HS-5 (cell line): ENCODE data around the gene FMN1.

Source experiments
- DNase-seq: peaks from one replicate; pipeline ENCODE4 v3.0.0-alpha.2; 2012; ENCODE audit warnings: low read depth

FMN1 gene

DNA sequence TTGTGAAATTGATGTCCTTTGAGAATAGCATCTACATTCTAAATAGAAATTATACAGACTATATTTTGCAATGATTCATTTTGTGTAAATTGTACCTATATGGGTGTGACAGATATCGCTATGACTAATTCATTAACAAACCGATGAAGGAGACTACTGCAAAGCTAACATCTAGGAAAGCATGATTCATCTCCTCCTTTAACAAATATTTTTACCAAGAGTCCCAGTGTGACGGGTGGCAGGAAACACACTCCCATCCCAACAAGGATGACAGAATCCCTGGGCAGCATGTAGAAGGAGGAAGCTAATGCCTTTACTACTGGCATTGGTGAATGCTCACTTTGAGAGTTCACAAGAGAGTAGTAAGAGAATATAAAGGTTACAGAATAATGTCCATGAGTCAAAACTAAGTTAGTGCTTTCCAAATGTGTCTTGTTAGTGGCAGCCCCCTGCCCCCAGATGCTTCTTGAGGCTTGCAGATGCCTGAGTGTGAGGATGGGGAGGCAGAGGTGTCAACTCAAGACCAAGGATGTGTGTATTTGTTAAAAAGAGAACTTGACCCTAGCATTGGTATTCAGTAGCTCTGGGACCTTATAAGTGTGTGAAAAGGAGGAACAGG lies 180.6 kb downstream of the FMN1 start:
- peak; percentile 80 for DNase-seq

DNA sequence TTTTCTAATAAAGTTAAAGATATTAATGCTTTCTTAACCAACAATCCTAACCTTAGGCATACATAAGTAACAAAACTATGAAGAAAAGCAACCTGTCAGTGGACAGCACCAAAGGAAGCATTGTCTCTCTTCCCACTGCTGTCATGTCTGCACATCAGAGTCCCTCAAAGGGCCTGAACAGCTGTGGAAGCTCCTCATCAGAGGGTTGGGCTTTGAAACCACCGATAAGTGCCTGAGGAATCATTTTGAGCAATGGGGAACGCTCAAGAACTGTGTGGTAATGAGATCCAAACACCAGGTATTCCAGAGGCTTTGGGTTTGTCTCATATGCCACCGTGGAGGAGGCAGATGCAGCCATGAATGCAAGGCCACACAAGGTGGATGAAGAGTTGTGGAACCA lies 182.5 kb downstream of the FMN1 start:
- no peak for DNase-seq

- no peak for DNase-seq
Measured at GRCh38 chr15:33009603-33010002, 184.9 kb downstream of the FMN1 start.

GRCh38 chr15:33009026-33009425 lies 185.5 kb downstream of the FMN1 start:
- DNase-seq: no peak

DNA sequence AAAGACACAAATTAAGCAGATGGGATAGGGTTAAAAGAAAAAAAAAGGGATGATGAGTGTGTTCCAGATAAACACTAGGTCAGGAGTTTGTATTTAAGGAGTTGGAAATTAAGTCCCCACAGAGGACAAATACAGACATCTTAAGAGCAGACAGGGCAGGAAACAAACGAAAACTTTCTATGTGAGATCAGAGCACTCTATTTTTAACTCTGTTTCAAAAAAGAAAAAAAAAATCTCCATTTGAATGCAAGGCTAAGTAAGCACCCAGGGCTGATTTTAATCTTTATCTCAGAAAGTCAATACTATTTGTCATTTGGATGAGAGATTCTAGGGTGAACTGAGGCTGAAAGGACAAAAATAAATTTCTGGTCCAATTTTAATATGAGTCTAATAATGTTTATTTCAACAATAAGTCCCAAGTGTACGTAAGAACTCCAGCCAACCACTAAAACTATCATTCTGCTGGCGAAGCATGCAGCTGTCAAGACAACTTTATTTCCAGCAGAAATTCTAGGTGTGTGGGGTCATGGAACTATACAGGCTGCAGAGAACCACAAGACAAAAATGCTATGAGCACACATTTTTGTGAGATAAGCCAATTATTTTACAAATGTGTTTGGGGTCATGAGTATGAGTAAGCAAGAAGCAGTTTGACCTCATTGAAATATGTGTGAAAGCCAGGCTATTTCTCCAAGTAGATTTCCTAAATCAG lies 186.1 kb downstream of the FMN1 start:
- no peak for DNase-seq

DNA sequence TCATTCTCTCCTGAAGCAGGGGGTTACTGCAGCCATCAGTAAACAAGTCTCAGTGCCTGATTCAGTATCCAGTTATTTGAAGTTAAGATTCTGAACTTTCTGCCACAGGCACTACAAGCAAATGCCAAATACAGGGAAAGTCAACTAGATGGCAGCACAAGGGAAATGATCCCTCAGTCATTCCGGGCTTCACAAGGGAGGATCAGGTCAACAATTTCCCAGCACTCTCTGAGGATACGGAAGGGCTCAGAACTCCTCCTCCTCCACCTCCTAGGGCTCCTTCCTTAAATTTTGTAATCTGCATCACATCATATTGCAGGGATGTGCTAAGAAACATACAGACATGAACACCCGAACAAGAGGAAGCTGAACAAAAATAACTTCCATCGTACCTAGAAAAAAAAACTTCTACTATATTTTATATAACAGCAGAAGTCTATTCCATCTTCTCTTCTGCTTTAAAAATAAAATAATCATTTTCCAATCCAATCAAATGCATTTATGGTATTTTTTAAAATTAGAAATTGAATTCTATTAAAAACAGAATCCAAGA lies 187.1 kb downstream of the FMN1 start:
- no peak for DNase-seq

DNA sequence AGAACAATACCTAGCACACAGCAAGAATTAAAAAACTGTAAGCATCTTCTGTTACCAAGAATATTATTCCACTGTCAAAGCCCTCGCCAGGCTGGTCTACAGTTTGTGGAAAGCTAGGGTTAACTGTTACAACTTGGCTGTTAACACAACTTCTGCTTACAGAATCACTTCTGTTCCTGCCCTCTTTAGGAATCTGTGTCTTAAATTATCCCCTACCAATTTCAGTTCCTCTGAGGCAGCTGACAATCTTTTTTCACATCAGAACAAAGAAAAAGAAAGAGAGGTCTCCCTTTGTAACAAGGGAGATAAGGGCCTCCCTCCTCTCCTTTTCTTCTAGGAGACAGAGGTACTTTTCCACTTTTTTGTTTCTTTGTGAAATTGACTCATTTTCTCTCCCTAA lies 188.9 kb downstream of the FMN1 start:
- DNase-seq: no peak

- DNase-seq: no peak
Measured at GRCh38 chr15:33001926-33002325, 192.6 kb downstream of the FMN1 start.

- no peak for DNase-seq
Measured at GRCh38 chr15:32998979-32999672, 195.4 kb downstream of the FMN1 start.

DNA sequence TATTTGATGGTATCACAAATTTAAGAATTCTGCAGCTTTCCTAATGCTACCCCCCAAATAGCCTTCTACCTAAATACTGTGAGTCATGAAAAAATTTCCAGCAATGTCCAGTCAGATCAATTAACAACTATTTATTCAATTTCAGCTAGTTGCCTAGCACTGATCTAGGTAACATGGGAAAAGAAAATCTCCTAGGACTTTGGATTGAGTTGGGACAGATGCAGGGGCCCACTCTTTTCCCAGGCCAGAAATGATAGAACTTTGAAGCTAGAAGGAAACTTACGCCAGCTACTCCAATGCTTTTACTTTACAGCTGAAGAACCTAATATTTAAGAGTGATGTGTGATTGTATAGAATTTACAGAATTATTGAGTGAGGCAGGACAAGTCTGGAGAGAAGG lies 196.3 kb downstream of the FMN1 start:
- DNase-seq: no peak

GRCh38 chr15:32994810-32995424 lies 199.6 kb downstream of the FMN1 start:
- DNase-seq: no peak

DNA sequence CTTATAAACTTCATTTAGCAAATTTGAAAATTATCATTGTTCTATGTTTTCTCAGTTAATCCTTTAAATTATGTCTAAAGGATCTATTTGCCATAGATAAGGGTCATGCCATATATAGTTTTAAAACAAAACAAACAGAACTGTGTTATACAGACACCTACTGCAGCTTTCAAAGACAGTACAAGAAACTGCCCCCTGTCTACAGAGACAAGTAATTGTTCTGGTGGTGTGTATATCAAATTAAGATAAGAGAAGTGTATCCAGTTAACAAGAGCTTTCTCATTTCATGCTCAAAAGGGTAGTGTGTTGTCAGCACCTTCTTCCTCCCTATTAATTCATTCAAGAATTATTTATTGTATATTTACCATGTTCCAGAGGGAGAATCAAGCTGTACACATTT lies 201.2 kb downstream of the FMN1 start:
- no peak for DNase-seq

GRCh38 chr15:32991619-32992111 lies 202.8 kb downstream of the FMN1 start:
- DNase-seq: no peak

GRCh38 chr15:32990071-32990470 lies 204.4 kb downstream of the FMN1 start:
- no peak for DNase-seq

DNA sequence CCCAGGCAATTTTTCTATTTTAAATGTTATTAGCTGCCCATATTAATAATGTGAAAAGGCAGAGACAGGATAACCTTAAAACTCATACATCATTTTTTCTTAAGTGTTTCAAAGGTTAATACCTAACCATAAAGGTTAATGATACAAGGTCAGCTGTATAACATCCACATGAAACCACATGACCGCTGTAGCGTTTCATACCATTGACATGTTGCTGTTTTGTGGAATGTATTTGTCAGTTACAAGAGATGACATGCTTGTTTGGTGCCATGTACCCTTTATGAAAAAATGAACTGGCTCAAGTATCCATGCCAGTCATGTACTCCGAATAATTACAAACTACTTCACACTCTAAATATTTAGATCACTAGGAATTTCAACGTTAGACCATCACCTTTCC lies 207.4 kb downstream of the FMN1 start:
- DNase-seq: no peak

DNA sequence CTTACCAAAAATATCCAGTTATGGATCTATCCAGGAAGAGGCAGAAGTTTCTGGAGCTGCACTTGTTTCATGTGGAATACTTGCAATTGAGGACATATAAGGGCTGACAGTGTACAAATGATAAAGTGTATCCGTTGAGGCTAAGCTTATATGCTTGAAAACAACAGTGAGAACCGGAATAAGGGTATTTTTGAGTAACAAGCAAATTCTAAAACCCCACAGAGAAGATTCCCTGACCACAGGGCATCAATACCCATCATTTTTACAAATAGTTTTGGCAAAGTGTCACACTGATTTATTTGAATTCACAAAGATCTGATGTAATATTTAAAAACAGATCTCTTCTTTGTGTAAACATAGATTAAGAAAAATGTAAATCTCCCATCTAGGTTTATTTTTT lies 208.4 kb downstream of the FMN1 start:
- no peak for DNase-seq

DNA sequence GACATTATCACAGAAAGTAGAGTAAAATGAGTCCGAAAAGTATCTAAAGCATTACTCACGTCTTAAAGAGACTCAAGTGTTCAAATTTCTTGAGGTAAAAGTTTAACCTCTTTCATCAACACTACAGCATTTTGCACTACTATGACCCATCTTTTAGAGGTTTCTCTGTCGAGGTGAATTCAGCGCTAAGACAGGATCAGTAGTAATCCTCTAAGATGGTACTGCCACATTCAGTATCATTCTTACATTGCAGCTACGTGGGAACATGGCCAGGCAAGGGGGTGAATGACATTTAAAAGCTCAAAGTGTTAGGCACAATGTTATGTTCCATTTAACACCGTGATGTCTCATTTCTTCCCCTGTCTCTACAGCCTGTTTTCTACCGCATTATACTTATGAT lies 210.8 kb downstream of the FMN1 start:
- no peak for DNase-seq

DNA sequence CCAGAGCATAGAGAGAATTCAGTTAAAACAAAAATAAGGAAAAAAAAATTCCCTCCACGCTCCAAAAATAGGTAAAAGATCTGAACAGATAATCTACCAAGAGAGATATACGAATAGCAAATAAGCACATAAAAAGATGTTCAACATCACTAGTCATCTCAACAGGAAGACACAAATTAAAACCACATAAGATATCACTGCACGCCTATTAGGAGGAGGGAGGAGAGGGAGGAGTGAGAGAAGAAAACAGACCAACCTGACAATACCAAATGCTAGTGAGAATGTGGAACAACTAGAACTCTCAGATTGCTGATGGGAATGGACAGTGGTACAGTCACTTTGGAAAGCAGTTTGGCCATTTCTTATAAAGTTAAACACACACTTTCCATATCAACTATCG lies 212.5 kb downstream of the FMN1 start:
- DNase-seq: no peak

- peak; percentile 49 for DNase-seq
Measured at GRCh38 chr15:32981536-32981935, 213.0 kb downstream of the FMN1 start.

GRCh38 chr15:32979710-32980109 lies 214.8 kb downstream of the FMN1 start:
- DNase-seq: peak; percentile 96

DNA sequence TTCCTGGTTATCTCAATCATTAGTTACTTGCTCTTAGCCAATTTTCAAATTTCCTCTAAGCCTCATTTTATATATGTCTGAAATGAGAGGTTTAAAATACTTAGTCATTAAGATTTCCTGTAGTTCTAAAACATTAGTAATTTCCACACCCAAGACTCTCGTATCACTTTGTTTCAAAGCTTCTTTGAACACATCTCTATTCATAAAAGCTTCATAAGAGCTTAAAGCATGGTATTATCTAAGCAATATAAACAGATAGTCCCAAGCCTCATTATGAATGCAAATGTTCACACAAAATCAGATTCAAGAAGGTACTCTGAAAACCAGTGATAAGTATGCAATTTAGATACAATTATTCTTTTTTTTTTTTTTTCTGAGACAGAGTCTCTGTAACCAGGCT lies 217.0 kb downstream of the FMN1 start:
- no peak for DNase-seq

DNA sequence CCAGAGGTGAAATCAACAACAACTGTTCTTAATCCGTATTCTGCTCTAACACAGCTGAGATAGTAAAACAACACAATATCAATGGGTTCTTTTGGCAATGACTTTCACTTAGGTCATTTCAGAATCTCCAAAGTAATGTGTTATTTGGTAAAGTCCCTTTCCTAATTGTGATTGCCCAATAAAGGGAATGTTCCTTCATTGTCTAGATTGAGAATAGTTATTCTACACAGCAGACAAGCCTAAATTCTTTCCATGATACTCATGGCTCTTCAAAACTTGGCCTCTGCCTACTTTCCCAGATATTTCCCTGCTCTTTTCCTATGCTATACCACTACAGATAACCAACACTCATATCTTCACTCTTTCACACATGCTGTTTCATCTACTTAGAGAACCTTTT lies 219.8 kb downstream of the FMN1 start:
- no peak for DNase-seq

GRCh38 chr15:32972686-32973085 lies 221.8 kb downstream of the FMN1 start:
- no peak for DNase-seq
